Right lobe of liver (tissue), 6 donors: ENCODE measurements around the gene CEP57L1. TPM values are rescaled to one million over a fixed set of nuclear protein-coding genes. Genes with fewer than 3 reads are reported as not detected.

Source experiments
- ATAC-seq, 4 donors: fragments of 200-7000 bp; cut with Tn5 transposase; one replicate each; pipeline ENCODE4 v1.9.1; 2020; ENCODE audit warnings: mild to moderate bottlenecking in 4 of 4, moderate library complexity in 4 of 4
- DNase-seq, 3 donors: peaks; one replicate each; pipeline ENCODE4 v3.0.0-alpha.2; 2020
- H3K27ac ChIP-seq, 3 donors: fragments of 200-600 bp; one replicate each; pipeline ENCODE4 v1.8.0; 2022
- H3K27me3 ChIP-seq, 2 donors: fragments of 200-600 bp; one replicate each; pipeline ENCODE4 v1.8.0; 2022
- H3K36me3 ChIP-seq, 4 donors: fragments of 200-600 bp; sonication (generic) in 1 of 4; one replicate each; pipeline versions ENCODE4 v1.5.1 to v1.8.0; 2017 to 2022; ENCODE audit warnings: control low read depth in 1 of 4
- H3K4me1 ChIP-seq, 4 donors: fragments of 200-600 bp; sonication (generic) in 1 of 4; one replicate each; pipeline versions ENCODE4 v1.5.1 to v1.8.0; 2017 to 2022; ENCODE audit warnings: control low read depth in 1 of 4
- H3K4me3 ChIP-seq, 3 donors: fragments of 200-600 bp; one replicate each; pipeline ENCODE4 v1.8.0; 2022
- H3K9me3 ChIP-seq, 4 donors: fragments of 200-600 bp; sonication (generic) in 1 of 4; one replicate each; pipeline versions ENCODE4 v1.5.1 to v1.8.0; 2017 to 2022; ENCODE audit warnings: control low read depth in 1 of 4
- POLR2A ChIP-seq: fragments of 450-650 bp; IDR thresholded peaks from one replicate; pipeline ENCODE4 v1.6.1; 2017; ENCODE audit warnings: antibody characterized with exemption, mild to moderate bottlenecking
- WGBS: methylation state at CpG from one replicate; pipeline ENCODE4 v1.1.6; 2018; ENCODE audit warnings: low coverage, low lambda C conversion rate; ENCODE audit not compliant: insufficient coverage; ENCODE audit errors: missing lambda C conversion rate; 5-methylcytosine and 5-hydroxymethylcytosine counted together
- intact Hi-C, 2 donors: fragments of 100-400 bp; cut with DNase I; formaldehyde crosslinking; loops; one replicate each; pipeline versions ENCODE4 v1.11.2 to v1.14.1; 2022
- total RNA-seq, 6 experiments: library from RNA; depleted of rRNA in 2 of 6; stranded (reverse); fragments of >200 nt in 2 of 6; fragmentation: NEBNext Ultra II Directional in 3 of 6; extraction: Animal tissue kit (Norgen Biotek cat#: 25700) in 3 of 6; gene quantifications; one replicate each; pipeline versions ENCODE4 v1.1.0 to v1.2.4, GENCODE V29; 2016 to 2023
- TF ChIP-seq, protein P1 (sequence below), 4 donors: fragments of 200-600 bp in 3 of 4; fragments of 450-650 bp in 1 of 4; IDR thresholded peaks; one replicate each; pipeline versions ENCODE4 v1.5.1 to v1.8.0; 2016 to 2022; ENCODE audit warnings: antibody characterized with exemption in 4 of 4, mild to moderate bottlenecking in 2 of 4
- donor health status: DM: no; HTN: yes; CAD: no.
- donor health status: DM: no; HTN: no; CAD: no.
- donor health status: DM: no; HTN: no; CAD: no.
- donor health status: DM: no; HTN: yes; CAD: no.
- donor health status: DM: no; HTN: yes; CAD: no.

The CEP57L1 gene
- total RNA-seq, 6 experiments from 2014 or later = 6.3 to 9.5 (median 7.6) TPM

- DNase-seq = no peak
- peak overlapping the region; percentile 4 to 28 (median 26) for H3K27ac ChIP-seq
- intact Hi-C loops = no loop called here
- H3K27me3 ChIP-seq = no peaks in the 10 kb centered on the region
- no peaks in the 10 kb centered on the region for H3K36me3 ChIP-seq
- H3K4me1 ChIP-seq = peaks cover 0 to 18% (median 3%) of the 10 kb centered on the region in 4 donors
- H3K4me3 ChIP-seq = no peak overlapping the region
- 42% methylated on average over 4 of the region's 4 CpGs for WGBS
- peak; percentile 89 to 96 (median 94) for ATAC-seq
- H3K9me3 ChIP-seq = no peaks in the 10 kb centered on the region
- TF ChIP-seq POLR2A = no peak
- TF ChIP-seq, protein P1, sequence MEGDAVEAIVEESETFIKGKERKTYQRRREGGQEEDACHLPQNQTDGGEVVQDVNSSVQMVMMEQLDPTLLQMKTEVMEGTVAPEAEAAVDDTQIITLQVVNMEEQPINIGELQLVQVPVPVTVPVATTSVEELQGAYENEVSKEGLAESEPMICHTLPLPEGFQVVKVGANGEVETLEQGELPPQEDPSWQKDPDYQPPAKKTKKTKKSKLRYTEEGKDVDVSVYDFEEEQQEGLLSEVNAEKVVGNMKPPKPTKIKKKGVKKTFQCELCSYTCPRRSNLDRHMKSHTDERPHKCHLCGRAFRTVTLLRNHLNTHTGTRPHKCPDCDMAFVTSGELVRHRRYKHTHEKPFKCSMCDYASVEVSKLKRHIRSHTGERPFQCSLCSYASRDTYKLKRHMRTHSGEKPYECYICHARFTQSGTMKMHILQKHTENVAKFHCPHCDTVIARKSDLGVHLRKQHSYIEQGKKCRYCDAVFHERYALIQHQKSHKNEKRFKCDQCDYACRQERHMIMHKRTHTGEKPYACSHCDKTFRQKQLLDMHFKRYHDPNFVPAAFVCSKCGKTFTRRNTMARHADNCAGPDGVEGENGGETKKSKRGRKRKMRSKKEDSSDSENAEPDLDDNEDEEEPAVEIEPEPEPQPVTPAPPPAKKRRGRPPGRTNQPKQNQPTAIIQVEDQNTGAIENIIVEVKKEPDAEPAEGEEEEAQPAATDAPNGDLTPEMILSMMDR (IDR thresholded peaks at IDR 0.05) = peak in 1 of 4 donors; percentile 12
Measured at GRCh38 chr6:109059571-109060021, 35.7 kb upstream of the CEP57L1 start.

DNA sequence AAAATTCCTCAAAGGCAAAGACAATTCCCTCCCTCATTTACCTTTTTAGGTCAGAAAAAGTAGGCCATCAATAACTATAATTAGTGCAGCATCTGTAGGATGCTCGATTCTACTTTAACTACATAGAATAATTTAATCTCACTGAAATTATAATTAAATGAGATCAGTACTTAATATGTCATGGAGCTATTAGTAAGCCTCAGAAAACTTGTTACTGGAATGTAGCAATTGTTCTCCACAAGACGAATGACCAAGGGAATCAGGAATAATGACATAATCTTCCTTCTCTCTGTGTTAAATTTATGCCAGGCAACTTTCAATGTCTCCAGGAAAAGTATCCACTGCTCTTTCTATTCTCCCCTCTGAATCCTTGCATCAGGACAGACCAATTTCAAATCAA, 34.7 kb upstream of the CEP57L1 start:
- intact Hi-C loops = no loop called here
- Histone ChIP-seq H3K9me3 (no peaks in the 10 kb centered on the region), H3K27ac (peak overlapping the region in 1 of 3 donors; percentile 26), H3K27me3 (no peaks in the 10 kb centered on the region), H3K4me1 (peaks cover 0 to 18% (median 3%) of the 10 kb centered on the region in 4 donors), H3K4me3 (no peak overlapping the region), H3K36me3 (no peaks in the 10 kb centered on the region)
- DNase-seq = no peak
- 59% methylated on average over 2 of the region's 2 CpGs for WGBS
- no peak for TF ChIP-seq POLR2A
- TF ChIP-seq, protein P1 (IDR thresholded peaks at IDR 0.05) = no peak
- ATAC-seq = no peak

- H3K27ac ChIP-seq = no peak overlapping the region
- ATAC-seq (no peak), DNase-seq (no peak)
- TF ChIP-seq POLR2A = no peak
- TF ChIP-seq, protein P1 (IDR thresholded peaks at IDR 0.05) = no peak
- intact Hi-C loops = no loop called here
- no peaks in the 10 kb centered on the region for H3K36me3 ChIP-seq
- H3K4me3 ChIP-seq = no peak overlapping the region
- peaks cover 0 to 18% (median 3%) of the 10 kb centered on the region in 4 donors for H3K4me1 ChIP-seq
- 80% methylated on average over 5 of the region's 5 CpGs for WGBS
- no peaks in the 10 kb centered on the region for H3K27me3 ChIP-seq
- H3K9me3 ChIP-seq = no peaks in the 10 kb centered on the region
Measured at GRCh38 chr6:109062216-109062615, 33.1 kb upstream of the CEP57L1 start.

DNA sequence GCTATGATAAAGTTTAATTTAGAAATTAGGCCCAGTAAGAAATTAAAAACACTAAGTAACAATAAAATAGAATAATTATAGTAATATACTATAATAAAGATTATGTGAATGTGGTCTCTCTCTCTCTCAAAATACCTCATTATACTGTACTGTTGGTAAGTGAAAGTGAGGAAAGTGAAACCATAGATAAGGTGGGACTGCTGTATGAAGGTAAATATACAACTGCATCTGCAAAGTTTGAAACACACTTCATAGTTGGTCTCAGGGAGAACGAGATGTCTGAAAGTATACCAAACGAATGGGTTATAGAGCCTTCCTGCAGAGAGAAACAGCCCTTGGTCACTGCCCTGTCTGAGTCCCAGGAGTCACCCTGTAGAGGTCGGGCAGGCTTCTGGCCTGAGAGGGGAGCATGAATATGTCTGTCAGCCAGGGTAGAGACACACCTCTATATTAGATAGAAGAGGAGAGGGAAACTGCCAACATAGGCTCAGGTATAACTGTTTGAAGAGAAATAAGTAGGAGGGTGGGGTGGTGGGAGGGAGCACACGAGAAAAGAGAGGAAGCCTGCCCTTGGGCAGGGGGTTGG, 32.4 kb upstream of the CEP57L1 start:
- 91% methylated on average over 3 of the region's 4 CpGs for WGBS
- TF ChIP-seq POLR2A = no peak
- TF ChIP-seq, protein P1 (IDR thresholded peaks at IDR 0.05) = no peak
- no peak for ATAC-seq
- DNase-seq = no peak
- Histone ChIP-seq H3K9me3 (no peaks in the 10 kb centered on the region), H3K27me3 (no peaks in the 10 kb centered on the region), H3K4me1 (peaks cover 0 to 18% (median 3%) of the 10 kb centered on the region in 4 donors), H3K27ac (no peak overlapping the region), H3K4me3 (no peak overlapping the region), H3K36me3 (no peaks in the 10 kb centered on the region)
- intact Hi-C loops = no loop called here
